ENCODE data around the gene FTO. TPM values are rescaled to one million over a fixed set of nuclear protein-coding genes. Genes with fewer than 3 reads are reported as not detected.

Gene FTO
- total RNA-seq, 2 experiments from 2014 or later, result 48.6 to 53.2 TPM

DNA sequence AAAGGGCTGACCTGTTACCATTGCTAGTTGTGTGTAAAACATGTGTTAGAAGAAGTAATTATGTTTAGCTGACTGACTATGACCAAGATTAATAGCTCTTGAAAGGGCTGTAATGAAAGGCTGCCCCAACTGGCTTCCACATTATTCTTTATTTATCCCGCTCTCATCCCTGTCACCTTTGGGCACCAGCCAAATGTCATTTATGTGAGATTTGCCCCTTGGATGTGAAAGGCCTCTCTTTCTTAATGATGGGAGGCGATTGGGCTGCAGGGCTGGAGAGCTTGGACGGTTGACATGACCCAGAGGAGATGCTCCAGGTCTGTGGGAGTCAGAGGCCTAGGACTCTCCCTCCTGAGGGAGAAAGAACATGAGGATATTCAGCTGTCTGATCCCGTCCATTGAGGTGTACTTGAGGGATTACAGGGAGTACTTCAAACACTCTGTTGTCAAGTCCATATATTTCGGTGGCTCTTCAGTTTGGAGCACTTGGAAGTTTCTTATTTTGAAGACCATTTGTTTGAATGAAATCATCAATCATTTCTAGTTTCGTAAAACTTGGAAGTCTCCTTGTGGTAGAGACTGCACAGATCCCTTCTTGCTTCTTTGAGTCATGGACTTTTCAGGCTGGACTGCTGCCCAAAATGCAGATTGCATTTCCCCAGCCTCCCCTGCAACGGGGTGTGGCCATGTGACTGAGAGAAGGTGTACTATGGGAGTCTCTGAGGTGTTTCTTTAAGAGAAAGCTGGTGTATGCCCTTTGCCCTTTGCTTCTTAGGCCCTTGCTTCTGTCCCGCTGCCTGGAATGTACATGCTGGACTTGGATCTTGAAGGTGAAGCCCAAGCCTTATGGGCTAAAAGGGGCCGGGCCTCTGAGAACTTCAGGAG is 51.3 kb downstream of the FTO start:
- H3K4me3 Mint-ChIP-seq, result no peak overlapping the region
- DNase-seq, result no peak
- no peak overlapping the region for H3K27ac Mint-ChIP-seq
- no peaks in the 10 kb centered on the region for H3K36me3 Mint-ChIP-seq (ENCODE audit: low read depth)
- ChIA-PET POLR2A (no interaction called here), CTCF (interaction anchor here (2.2 to 3.3 kb wide), 2 partner anchors 12 kb away, joined by 17 to 19 read pairs; no protein-coding TSS in a partner anchor)
- ATAC-seq, result no peak
- H3K4me1 Mint-ChIP-seq (ENCODE audit: low read depth), result peaks cover 4% of the 10 kb centered on the region
- TF ChIP-seq, protein P1, sequence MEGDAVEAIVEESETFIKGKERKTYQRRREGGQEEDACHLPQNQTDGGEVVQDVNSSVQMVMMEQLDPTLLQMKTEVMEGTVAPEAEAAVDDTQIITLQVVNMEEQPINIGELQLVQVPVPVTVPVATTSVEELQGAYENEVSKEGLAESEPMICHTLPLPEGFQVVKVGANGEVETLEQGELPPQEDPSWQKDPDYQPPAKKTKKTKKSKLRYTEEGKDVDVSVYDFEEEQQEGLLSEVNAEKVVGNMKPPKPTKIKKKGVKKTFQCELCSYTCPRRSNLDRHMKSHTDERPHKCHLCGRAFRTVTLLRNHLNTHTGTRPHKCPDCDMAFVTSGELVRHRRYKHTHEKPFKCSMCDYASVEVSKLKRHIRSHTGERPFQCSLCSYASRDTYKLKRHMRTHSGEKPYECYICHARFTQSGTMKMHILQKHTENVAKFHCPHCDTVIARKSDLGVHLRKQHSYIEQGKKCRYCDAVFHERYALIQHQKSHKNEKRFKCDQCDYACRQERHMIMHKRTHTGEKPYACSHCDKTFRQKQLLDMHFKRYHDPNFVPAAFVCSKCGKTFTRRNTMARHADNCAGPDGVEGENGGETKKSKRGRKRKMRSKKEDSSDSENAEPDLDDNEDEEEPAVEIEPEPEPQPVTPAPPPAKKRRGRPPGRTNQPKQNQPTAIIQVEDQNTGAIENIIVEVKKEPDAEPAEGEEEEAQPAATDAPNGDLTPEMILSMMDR (IDR thresholded peaks at IDR 0.05), result no peak
- H3K27me3 Mint-ChIP-seq, result no peaks in the 10 kb centered on the region
- H3K9me3 Mint-ChIP-seq, result no peaks in the 10 kb centered on the region
- intact Hi-C loops (cut with micrococcal nuclease), result no loop called here

DNA sequence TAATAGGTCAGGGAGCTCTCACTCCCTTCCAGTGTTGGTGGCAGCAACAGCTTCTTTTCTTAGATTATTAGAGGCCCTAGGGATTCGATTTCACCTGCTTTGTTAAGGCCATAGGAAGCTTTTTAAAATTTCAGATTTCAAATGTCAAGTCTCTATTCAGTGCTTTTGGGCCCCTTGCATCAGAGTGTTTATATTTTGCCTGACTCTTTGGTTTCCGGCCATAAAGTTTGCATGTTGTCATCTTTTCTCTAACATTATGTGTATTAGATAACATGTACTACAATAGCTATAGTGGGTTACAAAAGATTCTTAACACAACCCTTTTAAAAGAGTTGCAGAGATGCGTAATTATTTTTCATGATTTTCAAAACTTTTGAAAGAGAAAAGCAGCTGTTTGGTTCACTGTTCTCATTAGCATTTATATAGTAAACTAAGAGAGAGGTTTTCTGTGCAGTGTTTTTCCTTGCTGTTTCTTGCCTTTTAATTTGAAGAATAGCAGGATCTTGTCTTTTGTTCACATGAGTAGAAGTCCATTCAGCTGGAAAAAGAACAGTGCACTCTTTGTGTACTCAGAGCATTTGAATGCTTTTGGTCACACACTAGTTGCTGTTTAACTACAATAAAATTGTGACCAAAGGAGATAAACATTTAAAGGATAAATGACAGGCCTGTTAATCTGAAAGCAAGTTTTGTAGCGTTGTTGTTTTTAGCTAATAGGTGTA is 52.5 kb downstream of the FTO start:
- H3K36me3 Mint-ChIP-seq (ENCODE audit: low read depth), result no peaks in the 10 kb centered on the region

DNA sequence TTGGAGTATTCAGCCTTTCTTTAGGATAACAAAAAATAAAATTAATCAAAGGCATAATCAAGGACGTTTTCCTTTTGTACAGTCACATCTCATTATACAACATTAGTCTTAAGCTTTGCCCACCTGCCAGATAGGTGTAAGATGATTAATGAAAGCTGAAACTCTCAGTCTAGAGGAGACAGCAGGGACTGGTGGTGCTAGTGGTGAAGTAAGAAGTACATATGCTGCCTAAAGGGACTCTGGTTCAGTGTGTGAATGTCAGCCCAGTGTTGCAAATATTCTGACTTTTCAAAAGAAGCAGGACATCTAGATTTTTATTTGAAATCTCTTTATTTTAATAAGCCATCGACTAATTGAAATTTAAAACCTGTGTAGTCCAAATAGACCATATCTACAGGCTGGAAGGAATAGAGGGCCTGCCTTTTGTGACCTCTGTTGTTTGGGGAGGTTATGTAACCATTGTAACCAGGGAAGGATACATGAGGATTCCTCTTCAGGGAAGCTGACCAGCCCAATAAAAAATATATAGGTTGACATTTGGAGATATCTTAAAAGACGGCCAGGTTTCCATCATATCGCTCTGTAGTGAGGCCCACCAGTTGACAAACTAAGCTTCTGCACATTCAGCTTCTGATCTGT is 54.1 kb downstream of the FTO start:
- peaks cover 10% of the 10 kb centered on the region for H3K4me1 Mint-ChIP-seq (ENCODE audit: low read depth)
- TF ChIP-seq, protein P1 (IDR thresholded peaks at IDR 0.05), result no peak
- no peak overlapping the region for H3K27ac Mint-ChIP-seq
- no peaks in the 10 kb centered on the region for H3K9me3 Mint-ChIP-seq
- CTCF ChIA-PET, result interaction anchor here (3.3 kb wide), 1 partner anchor 15 kb away, joined by 17 read pairs; no protein-coding TSS in a partner anchor
- ATAC-seq, result no peak
- no peaks in the 10 kb centered on the region for H3K36me3 Mint-ChIP-seq (ENCODE audit: low read depth)
- POLR2A ChIA-PET, result interaction anchor here (1.2 kb wide), 1 partner anchor 23 kb away, joined by 3 read pairs; no protein-coding TSS in a partner anchor
- DNase-seq, result no peak
- no peaks in the 10 kb centered on the region for H3K27me3 Mint-ChIP-seq
- intact Hi-C loops (cut with micrococcal nuclease), result no loop called here
- H3K4me3 Mint-ChIP-seq, result no peak overlapping the region

More for the DNA sequence above, 52.5 kb downstream of the FTO start:
- Mint-ChIP-seq H3K9me3 (no peaks in the 10 kb centered on the region), H3K27ac (no peak overlapping the region), H3K4me3 (no peak overlapping the region), H3K4me1 (ENCODE audit: low read depth) (peaks cover 4% of the 10 kb centered on the region), H3K27me3 (no peaks in the 10 kb centered on the region)
- CTCF ChIA-PET, result interaction anchor here (1.4 to 3.3 kb wide), 2 partner anchors 13 kb away, joined by 3 to 17 read pairs; no protein-coding TSS in a partner anchor
- intact Hi-C loops (cut with micrococcal nuclease), result no loop called here
- DNase-seq (no peak), ATAC-seq (no peak)
- TF ChIP-seq, protein P1 (IDR thresholded peaks at IDR 0.05), result no peak
- POLR2A ChIA-PET, result no interaction called here

- TF ChIP-seq, protein P1 (IDR thresholded peaks at IDR 0.05), result no peak
- POLR2A ChIA-PET, result no interaction called here
- Mint-ChIP-seq H3K27ac (no peak overlapping the region), H3K36me3 (ENCODE audit: low read depth) (no peaks in the 10 kb centered on the region), H3K27me3 (no peaks in the 10 kb centered on the region), H3K4me1 (ENCODE audit: low read depth) (peaks cover 23% of the 10 kb centered on the region), H3K9me3 (no peaks in the 10 kb centered on the region), H3K4me3 (no peak overlapping the region)
- intact Hi-C loops (cut with micrococcal nuclease), result no loop called here
- CTCF ChIA-PET, result no interaction called here
- ATAC-seq (no peak), DNase-seq (no peak)
These were observed 58.2 kb downstream of the FTO start for GRCh38 chr16:53761962-53762703.

Measured in activated CD8-positive, alpha-beta T cell treated with anti-CD3 and anti-CD28 coated beads for 36 hours (primary cell).